GM10847 (cell line): ENCODE measurements around the gene SOX21.

Experiments
- POLR2A ChIP-seq: IDR thresholded peaks from 2 replicates; pipeline ENCODE4 v1.6.1; 2011; ENCODE audit not compliant: insufficient read length; ENCODE audit errors: extremely low read depth

Gene SOX21

DNA sequence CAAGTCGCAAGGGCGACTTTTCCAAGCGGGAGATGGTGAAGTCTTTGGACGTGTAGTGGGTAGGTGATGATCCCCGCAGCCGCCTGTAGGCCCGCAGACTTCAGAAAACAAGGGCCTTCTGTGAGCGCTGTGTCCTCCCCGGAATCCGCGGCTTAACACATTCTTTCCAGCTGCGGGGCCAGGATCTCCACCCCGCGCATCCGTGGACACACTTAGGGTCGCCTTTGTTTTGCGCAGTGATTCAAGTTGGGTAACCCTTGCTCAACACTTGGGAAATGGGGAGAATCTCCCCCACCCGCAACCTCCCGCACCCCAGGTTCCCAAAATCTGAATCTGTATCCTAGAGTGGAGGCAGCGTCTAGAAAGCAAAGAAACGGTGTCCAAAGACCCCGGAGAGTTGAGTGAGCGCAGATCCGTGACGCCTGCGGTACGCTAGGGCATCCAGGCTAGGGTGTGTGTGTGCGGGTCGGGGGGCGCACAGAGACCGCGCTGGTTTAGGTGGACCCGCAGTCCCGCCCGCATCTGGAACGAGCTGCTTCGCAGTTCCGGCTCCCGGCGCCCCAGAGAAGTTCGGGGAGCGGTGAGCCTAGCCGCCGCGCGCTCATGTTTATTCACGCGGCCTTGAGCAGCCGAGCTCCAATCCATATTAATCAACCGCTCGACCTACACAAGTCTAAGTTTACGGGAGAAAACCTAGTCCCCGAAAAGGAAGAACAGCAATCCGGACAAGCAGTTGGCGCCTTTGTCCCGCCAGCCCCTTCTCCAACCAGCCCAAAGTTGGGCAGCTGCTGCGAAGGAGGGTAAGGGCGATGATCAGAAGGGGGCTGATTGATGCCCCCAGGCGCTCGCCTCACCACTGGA, 9.9 kb downstream of the SOX21 start:
- no peak for TF ChIP-seq POLR2A

GRCh38 chr13:94701313-94702180, 10.8 kb downstream of the SOX21 start:
- no peak for TF ChIP-seq POLR2A

DNA sequence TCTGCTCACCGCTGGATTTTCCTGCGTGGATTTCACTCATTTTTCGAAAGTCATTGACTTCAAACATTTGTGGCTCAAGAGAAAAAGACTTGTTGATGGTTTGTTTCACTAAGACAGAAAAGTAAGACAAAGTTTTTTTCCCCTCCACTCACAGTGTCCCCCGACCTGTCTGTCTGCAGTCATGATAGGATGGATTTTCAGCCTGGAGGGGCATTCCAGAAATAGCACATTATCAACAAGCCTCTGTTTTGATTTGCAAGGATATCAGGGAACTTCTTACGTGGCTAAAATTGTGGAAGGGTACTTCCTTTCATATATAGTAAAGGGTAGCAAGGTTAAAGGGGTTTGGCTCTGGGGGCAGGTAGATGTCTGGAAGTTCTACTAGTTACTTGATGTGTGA, 11.8 kb downstream of the SOX21 start:
- TF ChIP-seq POLR2A, result no peak

GRCh38 chr13:94700051-94700535, 12.3 kb downstream of the SOX21 start:
- no peak for TF ChIP-seq POLR2A

- TF ChIP-seq POLR2A, result no peak
Observed at GRCh38 chr13:94696171-94696570, 16.2 kb downstream of the SOX21 start.

DNA sequence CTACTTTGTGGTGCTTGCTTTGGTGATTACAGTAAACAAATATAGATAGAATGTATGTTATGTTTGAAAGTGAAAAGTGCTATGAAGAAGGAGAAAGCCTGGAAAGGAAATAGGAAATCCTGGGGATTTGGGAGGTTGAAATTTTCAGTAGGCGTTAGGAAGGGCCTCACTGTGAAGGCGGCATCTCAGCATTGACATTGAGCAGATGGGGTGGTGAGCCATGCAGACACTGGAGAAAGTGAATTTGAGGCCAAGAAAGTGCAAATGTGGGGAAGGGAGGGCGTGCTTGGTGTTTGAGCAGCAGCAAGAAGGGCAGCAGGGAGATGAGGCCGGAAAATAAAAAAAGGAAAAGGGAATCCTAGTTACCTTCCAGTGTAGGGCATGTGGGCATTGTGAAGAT, 20.3 kb downstream of the SOX21 start:
- no peak for TF ChIP-seq POLR2A

DNA sequence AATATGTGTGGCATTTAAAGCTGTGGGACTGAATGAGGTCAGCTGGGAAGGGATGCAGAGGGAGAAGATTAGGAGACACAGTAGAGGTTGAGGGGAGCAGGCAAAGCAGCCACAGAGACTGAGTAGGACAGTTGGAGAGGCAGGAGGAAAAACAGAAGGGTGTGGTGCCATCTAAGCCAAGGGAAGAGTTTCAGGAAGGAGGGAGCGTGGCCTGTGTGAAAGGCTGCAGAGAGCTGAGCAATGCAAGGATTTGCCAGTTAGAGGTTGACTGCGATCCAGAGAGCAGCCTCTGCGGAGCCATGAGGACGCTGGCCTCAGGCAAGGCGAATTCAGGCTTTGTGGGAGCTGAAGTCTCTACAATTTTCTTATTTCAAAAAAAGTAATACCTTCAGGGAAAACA, 28.9 kb downstream of the SOX21 start:
- TF ChIP-seq POLR2A, result no peak

DNA sequence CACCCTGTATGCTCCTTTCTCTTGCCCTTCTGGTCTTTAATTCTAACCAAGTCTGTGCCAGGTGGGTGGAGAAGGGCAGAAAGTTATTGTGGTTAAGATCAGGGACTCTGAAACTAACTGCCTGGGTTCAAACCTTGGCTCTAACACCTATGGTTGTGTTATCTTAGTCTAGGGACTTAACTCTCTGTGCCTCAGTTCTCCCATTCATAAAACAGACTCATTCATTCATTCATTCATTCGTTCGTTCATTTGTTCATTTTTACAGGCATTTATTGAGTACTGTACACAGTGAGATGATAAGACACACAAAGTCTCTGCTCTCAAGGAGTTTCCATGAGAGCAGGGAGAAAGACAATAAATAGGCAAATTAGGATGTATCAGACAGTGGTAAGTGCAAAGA, 30.1 kb downstream of the SOX21 start:
- TF ChIP-seq POLR2A, result no peak

DNA sequence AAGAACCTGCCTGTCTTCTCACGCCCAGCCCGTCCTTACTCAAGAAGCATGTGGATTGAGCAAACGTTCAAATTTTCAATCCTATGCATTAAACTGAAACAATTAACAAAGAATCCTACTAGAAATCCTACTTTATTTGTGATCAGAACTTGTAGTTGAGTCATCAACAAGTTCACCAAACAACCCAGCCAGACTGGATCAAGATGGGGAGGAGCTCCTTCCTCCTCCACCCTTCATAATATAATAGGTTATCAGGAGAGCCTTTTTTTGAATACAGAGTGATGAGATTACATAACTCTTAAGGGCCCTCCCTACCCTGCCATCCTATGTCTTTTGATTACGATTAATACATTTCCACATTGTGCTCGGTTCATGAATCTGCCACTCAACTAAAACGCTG, 32.7 kb downstream of the SOX21 start:
- TF ChIP-seq POLR2A, result no peak

DNA sequence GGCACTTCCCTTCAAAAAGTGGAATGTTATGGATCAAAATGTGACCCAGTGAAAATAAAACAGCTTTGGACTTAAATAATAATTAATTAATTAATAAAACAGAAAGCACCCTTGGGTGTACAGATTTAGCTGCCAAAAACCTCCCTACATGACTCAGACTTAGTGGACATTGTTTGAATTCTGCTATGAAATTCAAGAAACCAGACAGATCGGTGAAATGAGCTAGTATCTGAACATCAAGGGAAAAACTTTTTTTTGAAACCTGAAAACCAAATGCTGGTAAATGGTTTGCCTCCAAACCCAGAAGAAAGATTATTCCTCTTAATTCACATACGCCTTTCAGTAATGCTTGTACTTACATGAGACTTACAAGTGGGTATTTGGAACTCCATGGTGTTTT, 33.5 kb downstream of the SOX21 start:
- no peak for TF ChIP-seq POLR2A

- TF ChIP-seq POLR2A, result no peak
Observed at GRCh38 chr13:94677799-94678198, 34.5 kb downstream of the SOX21 start.

DNA sequence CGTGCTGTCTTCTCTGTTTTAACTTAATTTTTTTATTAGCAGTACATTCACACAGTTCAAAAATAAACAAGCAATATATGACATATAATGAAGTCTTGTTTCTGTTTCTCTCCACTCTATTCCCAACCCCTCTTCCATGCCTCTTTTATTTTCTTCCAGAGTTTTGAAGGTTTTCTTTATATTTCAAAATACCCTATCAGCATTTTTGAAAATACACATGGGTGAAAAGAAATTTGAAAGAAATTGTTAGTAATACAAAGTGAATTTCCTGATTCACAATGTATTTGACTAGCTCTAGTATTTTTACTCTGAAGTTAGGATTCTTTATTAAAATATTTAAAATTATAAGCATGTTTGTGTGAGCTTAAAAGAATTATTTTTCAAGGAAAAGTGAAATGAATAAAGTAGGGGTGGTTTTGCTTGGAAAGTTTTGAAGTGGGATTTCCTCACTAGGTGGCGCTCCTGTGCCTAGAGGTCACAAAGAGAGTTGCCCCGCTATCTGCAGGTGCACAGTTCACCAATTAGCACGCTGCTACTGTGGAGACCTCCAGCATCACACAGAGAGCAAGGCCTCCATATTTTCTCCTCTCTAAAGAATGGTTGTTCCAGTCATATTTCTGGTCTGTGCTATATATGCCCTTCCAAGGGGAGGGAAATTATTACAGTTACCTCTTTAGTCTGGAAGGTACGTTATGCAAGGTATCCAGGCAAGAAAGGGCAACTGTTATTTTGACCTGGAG, 37.6 kb downstream of the SOX21 start:
- TF ChIP-seq POLR2A, result no peak

- no peak for TF ChIP-seq POLR2A
Observed at GRCh38 chr13:94673851-94674250, 38.5 kb downstream of the SOX21 start.

GRCh38 chr13:94672400-94672799, 39.9 kb downstream of the SOX21 start:
- TF ChIP-seq POLR2A, result no peak

- no peak for TF ChIP-seq POLR2A
Observed at GRCh38 chr13:94667190-94667589, 45.2 kb downstream of the SOX21 start.
